HG03139 (cell line): ENCODE data around the gene MYD88.
"Not testable (repeated sequence)": the region's sequence is repeated elsewhere in the genome, so short reads cannot be mapped to it uniquely, and the experiment has no call there.

Source experiments
- ATAC-seq: cut with Tn5 transposase; IDR thresholded peaks from one replicate; pipeline ENCODE4 v1.9.1; 2021; ENCODE audit not compliant: unreplicated experiment

MYD88 gene

DNA sequence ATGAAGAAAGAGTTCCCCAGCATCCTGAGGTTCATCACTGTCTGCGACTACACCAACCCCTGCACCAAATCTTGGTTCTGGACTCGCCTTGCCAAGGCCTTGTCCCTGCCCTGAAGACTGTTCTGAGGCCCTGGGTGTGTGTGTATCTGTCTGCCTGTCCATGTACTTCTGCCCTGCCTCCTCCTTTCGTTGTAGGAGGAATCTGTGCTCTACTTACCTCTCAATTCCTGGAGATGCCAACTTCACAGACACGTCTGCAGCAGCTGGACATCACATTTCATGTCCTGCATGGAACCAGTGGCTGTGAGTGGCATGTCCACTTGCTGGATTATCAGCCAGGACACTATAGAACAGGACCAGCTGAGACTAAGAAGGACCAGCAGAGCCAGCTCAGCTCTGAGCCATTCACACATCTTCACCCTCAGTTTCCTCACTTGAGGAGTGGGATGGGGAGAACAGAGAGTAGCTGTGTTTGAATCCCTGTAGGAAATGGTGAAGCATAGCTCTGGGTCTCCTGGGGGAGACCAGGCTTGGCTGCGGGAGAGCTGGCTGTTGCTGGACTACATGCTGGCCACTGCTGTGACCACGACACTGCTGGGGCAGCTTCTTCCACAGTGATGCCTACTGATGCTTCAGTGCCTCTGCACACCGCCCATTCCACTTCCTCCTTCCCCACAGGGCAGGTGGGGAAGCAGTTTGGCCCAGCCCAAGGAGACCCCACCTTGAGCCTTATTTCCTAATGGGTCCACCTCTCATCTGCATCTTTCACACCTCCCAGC, 2.9 kb downstream of the MYD88 start:
- ATAC-seq: no peak

GRCh38 chr3:38141952-38142273, 3.5 kb downstream of the MYD88 start:
- ATAC-seq: no peak

DNA sequence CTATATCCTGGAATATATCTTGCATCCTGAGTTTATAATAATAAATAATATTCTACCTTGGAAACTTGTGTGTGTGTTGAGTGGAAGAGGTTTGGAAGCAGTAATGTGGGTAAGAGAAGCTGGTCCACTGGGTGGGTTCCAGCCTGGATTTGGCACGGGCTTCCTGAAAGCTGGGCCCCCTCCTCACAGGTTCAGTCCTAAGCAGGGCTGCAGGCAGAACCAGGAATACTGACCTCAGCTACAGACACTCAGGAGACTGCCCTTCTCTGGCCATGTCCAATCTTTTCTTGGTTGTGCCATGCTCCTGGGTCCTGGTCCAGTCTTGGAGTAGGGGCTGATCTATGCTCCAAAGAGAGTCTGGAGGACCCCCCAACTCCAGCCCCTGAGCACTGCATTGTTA, 4.5 kb downstream of the MYD88 start:
- ATAC-seq: no peak

DNA sequence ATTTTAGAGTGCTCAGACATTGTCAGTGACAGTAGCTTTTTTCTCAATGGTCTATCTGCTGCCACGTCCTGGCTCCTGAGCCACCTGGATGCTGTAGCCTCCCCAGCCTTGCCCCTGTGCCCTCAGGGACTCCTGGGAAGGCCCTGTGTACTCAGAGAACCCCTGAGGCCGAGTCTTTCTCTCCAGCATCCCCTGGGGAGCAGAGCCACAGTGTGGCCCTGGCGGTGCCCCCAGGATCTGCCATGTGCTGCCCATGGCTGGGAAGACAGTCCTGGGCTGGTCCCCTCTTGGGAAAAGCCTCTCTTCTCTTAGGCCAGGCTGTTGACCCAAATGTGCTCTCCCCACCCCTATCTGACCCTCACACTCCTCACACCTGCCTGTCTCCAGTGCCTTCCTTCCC, 5.0 kb downstream of the MYD88 start:
- no peak for ATAC-seq

GRCh38 chr3:38146504-38146903, 8.0 kb downstream of the MYD88 start:
- ATAC-seq: no peak

GRCh38 chr3:38147421-38147820, 9.0 kb downstream of the MYD88 start:
- ATAC-seq: no peak

DNA sequence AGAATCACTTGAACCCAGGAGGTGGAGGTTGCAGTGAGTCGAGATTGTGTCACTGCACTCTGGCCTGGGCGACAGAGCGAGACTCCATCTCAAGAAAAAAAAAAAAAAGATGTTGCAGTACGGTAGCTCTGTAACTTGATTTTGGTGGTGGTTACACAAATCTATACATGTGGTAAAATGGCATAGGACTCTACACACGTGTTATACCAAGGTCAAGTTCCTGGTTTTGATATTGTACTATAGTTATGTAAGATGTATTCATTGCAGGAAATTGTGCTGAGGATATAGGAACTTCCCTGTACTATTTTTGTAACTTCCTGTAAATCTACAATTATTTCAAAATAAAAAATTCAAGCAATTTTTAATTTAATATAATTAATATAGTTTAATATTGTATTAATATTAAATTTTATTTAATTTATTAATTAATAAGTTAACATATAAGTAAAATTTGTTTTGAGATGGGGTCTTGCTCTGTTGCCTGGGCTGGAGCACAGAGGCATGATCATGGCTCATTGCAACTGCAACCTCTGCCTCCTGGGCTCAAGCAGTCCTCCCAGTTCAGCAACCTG, 9.9 kb downstream of the MYD88 start:
- ATAC-seq: no peak

DNA sequence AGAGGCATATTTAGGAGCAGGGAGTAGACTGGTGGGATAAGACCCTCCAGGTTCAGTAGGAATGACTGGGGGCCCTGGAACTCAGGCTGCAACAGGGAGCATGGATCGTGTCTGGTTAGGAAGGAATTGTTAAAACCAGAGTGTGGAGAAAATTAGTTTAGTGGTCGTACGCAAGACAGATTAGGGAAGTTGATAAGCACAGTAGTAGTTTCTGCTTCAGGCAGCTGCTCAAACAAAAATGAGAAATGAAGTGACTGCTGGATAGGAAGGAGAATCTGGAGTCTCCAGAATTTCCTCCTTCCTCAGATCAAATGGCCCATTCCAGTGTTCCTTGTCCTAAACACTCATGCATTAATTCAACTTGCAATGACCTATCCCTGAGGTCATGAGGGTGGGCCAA, 11.2 kb downstream of the MYD88 start:
- ATAC-seq: no peak

DNA sequence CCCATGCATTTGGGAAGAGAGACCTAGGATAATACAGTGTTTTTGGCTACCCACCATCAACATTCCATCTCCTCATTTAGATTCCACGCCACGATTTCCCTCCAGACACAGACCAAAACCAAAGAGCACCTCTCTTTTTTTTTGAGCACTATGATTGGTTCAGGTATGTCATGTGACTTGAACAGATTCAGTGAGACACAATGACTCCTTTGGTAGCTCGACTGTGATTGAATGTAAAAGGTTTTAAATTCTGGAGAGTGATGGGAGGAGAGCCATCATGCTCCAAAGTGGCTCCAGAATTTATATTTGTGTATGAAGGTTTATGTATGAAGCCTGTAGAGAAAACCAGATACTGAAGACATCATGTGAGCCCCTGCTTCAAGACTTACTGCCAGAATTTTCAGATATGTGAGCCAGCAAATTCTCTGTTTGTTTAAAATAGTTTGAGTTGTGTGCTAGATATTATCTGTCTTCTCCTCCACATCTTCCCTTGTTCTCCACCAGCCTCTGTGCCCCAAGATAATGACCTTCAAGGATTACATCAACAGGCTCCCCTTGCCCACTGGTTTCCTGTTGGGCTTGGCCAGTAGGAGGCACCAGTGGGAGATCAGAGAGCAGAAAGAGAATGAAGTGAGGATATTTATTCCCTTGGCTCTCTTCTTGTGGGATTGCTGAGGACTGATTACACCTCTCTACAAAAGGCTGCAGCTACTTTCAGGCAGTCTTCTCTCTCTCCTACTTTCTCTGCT, 12.5 kb downstream of the MYD88 start:
- no peak for ATAC-seq

- ATAC-seq: no peak
Observed at GRCh38 chr3:38151667-38152265, 13.3 kb downstream of the MYD88 start.

GRCh38 chr3:38152609-38153008, 14.1 kb downstream of the MYD88 start:
- ATAC-seq: no peak

DNA sequence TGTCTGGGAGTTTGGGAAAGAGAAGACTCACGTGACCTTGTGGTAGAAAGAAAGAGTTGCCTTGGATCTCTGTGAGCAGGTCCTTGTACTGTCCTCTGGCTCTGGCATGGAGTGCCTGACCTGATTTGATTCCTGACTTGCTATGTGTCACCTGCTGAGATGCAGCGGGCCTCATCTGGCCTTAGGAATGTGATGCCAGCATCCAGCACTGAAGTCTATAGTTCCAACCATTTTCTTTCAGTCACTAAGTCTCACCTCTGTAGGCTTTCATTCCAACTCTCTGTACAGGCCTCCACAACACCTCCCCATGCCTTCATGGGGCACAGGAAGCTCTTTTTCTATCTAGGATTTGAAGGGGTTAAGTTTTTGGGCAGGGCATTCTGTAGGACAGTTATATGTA, 14.8 kb downstream of the MYD88 start:
- ATAC-seq: no peak

GRCh38 chr3:38154033-38154494, 15.6 kb downstream of the MYD88 start:
- ATAC-seq: no peak

- ATAC-seq: no peak
Observed at GRCh38 chr3:38154625-38155255, 16.3 kb downstream of the MYD88 start.

DNA sequence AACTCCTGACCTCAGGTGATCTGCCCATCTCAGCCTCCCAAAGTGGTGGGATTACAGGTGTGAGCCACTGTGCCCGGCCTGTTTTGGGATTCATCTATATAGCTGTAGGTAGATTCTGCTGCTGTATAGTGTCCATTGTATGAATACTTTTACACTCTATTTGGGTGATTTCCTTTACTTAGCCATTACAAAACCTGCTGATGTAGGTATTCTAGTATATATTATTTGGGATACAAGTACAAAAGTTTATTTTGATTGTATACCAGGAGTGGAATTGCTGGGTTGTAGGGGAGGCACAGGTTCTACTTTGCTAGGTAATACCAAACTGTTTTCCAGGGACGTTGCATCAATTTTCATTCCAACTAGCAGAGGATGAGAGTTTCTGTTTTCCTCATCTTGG, 17.4 kb downstream of the MYD88 start:
- ATAC-seq: no peak

DNA sequence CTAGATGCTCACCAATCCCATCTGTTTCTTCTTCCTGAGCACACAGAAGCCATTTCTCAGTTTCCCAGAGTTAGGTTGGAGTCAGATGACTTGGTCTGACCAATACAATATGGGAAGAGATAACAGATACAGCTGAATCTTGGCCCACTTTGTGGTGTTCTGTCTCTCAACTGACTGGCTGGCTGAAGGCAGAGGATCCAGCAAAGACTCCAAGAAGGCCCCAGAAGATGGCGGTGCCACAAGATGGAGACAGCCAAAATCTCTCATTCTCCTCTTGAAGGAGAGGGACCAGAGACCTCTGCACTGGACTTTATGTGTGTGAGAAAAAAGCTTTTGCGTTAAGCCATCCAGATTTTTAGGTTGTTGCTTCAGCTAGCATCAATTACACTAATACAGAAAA, 18.7 kb downstream of the MYD88 start:
- ATAC-seq: no peak

DNA sequence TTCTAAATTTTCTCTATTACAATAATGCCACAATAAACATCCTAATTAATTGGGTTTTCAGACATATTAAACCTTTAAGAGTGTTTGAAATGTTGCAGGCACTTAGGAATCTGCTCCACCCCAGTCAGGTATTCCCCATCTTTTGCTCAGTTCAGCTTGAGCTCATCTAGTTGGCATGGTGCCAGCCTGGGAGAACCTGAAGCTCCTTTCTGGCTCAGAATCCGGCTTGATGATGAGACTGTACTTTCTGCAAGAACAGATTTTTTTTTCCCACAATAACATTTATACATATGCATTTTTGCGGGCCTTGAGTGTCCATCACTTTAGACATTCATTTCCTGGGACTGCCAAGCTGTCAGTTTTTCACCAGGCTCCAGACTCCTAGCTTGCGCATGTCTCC, 19.1 kb downstream of the MYD88 start:
- ATAC-seq: no peak

- no peak for ATAC-seq
Observed at GRCh38 chr3:38158472-38158871, 20.0 kb downstream of the MYD88 start.

DNA sequence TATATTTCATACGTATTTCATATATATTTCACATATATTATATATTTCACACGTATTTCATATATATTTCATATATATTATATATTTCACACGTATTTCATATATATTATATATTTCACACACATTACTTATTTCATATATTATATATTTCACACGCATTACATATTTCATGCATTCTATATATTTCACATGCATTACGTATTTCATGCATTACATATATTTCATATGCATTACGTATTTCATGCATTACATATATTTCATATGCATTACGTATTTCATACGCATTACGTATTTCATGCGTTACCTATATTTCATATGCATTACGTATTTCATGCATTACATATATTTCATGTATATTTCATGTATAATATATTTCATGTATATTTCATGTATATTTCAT, 22.2 kb downstream of the MYD88 start:
- not testable (repeated sequence) for ATAC-seq

- ATAC-seq: no peak
Observed at GRCh38 chr3:38163117-38163840, 24.8 kb downstream of the MYD88 start.
